DOHH2 (cell line): ENCODE results near the gene MTFP1.

Experiments
- H3F3A ChIP-seq: fragments of 200-600 bp; sonication (generic), shearing (Covaris generic); 2 replicates; pipeline ENCODE4 v1.6.0; 2016; ENCODE audit warnings: antibody characterized with exemption, mild to moderate bottlenecking; ENCODE audit not compliant: control insufficient read depth, insufficient read depth
- H3K27ac ChIP-seq: fragments of 200-600 bp; sonication (generic); 2 replicates; pipeline ENCODE4 v1.5.1; 2014; ENCODE audit warnings: low read depth, mild to moderate bottlenecking, low read length, moderate library complexity
- H3K27me3 ChIP-seq: fragments of 200-600 bp; sonication (generic); 2 replicates; pipeline ENCODE4 v1.6.1; 2014; ENCODE audit warnings: mild to moderate bottlenecking, low read length, mixed read lengths; ENCODE audit not compliant: control insufficient read depth
- H3K36me3 ChIP-seq: fragments of 200-600 bp; sonication (generic); 2 replicates; pipeline ENCODE4 v1.6.1; 2014; ENCODE audit warnings: mild to moderate bottlenecking, low read length, moderate library complexity, mixed read lengths; ENCODE audit not compliant: control insufficient read depth
- H3K4me1 ChIP-seq: fragments of 200-600 bp; sonication (generic); 2 replicates; pipeline ENCODE4 v1.6.1; 2014; ENCODE audit warnings: mild to moderate bottlenecking, low read length, mixed read lengths; ENCODE audit not compliant: control insufficient read depth
- H3K4me2 ChIP-seq: fragments of 200-600 bp; sonication (generic); 2 replicates; pipeline ENCODE4 v1.6.0; 2014; ENCODE audit warnings: mild to moderate bottlenecking, low read length, moderate library complexity
- H3K4me3 ChIP-seq: fragments of 200-600 bp; sonication (generic); 2 replicates; pipeline ENCODE4 v1.5.1; 2014; ENCODE audit warnings: mild to moderate bottlenecking, low read length, mixed read lengths
- H3K79me2 ChIP-seq: fragments of 200-600 bp; sonication (generic); 2 replicates; pipeline ENCODE4 v1.6.1; 2014; ENCODE audit warnings: mild to moderate bottlenecking, low read length, mixed read lengths; ENCODE audit not compliant: control insufficient read depth
- H3K9me2 ChIP-seq: fragments of 200-600 bp; sonication (generic); replicated peaks from 2 replicates; pipeline ENCODE4 v1.6.1; 2014; ENCODE audit warnings: mild to moderate bottlenecking, low read length, mixed read lengths; ENCODE audit not compliant: control insufficient read depth
- H3K9me3 ChIP-seq: fragments of 200-600 bp; sonication (generic); 2 replicates; pipeline ENCODE4 v1.6.1; 2014; ENCODE audit warnings: antibody characterized with exemption, low read length, mixed read lengths; ENCODE audit not compliant: control insufficient read depth, insufficient read depth
- H4K20me1 ChIP-seq: fragments of 200-600 bp; sonication (generic); 2 replicates; pipeline ENCODE4 v1.6.0; 2014; ENCODE audit warnings: low read depth, mild to moderate bottlenecking, antibody characterized with exemption, low read length, moderate library complexity; ENCODE audit not compliant: control insufficient read depth, insufficient read depth
- EZH2phosphoT487 ChIP-seq: fragments of 200-600 bp; sonication (generic); IDR thresholded peaks from 2 replicates; pipeline ENCODE4 v1.6.1; 2017; ENCODE audit warnings: borderline replicate concordance, mild to moderate bottlenecking, antibody characterized with exemption, low read length, moderate library complexity, mixed read lengths
- TF ChIP-seq, protein P1 (sequence below): fragments of 200-600 bp; sonication (generic); IDR thresholded peaks from one replicate; pipeline ENCODE4 v1.5.1; 2014; ENCODE audit warnings: antibody characterized with exemption, mild to moderate bottlenecking, low read depth, low read length; ENCODE audit not compliant: poor library complexity, severe bottlenecking

Gene MTFP1

DNA sequence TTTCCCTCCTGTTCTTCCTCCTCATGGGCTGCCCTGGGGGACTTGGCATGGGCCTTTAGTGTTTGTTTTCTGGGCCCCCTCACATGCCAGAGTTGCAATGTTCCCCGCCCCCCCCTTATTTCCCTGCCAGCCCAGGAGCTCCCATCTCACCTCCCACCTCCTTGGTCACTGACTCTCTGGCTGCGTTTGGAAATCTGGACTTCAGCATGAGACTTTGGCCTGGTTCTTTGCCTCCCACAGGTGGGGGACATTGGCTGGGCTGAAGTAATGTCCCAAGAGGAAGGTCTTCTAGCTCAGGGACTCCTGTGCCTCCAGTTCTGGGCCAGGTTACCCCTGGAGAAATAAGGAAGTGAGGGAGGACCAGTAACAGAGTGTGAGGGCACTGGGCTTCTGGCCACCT, 7.0 kb downstream of the MTFP1 start:
- H3F3A ChIP-seq: peaks cover 14% of the 10 kb centered on the region
- H3K79me2 ChIP-seq: peaks cover under 1% of the 10 kb centered on the region; the same call in 1 of the 2 replicates
- H3K4me3 ChIP-seq: no peak overlapping the region
- H3K4me2 ChIP-seq: no peak overlapping the region
- H3K27ac ChIP-seq: no peak overlapping the region
- peaks cover 38% of the 10 kb centered on the region for H3K36me3 ChIP-seq
- H3K27me3 ChIP-seq: no peaks in the 10 kb centered on the region
- H3K9me2 ChIP-seq: no peaks in the 10 kb centered on the region
- H4K20me1 ChIP-seq: 0 out of 2 replicates have a peak, but pooled peaks cover under 1% of the 10 kb centered on the region
- H3K4me1 ChIP-seq: peaks cover 25% of the 10 kb centered on the region
- TF ChIP-seq EZH2phosphoT487: no peak
- TF ChIP-seq, protein P1, sequence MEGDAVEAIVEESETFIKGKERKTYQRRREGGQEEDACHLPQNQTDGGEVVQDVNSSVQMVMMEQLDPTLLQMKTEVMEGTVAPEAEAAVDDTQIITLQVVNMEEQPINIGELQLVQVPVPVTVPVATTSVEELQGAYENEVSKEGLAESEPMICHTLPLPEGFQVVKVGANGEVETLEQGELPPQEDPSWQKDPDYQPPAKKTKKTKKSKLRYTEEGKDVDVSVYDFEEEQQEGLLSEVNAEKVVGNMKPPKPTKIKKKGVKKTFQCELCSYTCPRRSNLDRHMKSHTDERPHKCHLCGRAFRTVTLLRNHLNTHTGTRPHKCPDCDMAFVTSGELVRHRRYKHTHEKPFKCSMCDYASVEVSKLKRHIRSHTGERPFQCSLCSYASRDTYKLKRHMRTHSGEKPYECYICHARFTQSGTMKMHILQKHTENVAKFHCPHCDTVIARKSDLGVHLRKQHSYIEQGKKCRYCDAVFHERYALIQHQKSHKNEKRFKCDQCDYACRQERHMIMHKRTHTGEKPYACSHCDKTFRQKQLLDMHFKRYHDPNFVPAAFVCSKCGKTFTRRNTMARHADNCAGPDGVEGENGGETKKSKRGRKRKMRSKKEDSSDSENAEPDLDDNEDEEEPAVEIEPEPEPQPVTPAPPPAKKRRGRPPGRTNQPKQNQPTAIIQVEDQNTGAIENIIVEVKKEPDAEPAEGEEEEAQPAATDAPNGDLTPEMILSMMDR: no peak
- H3K9me3 ChIP-seq: peaks cover 4% of the 10 kb centered on the region; the same call in 1 of the 2 replicates

- no peak overlapping the region for H3K4me2 ChIP-seq
- no peaks in the 10 kb centered on the region for H4K20me1 ChIP-seq
- H3K27ac ChIP-seq: no peak overlapping the region
- H3K4me3 ChIP-seq: no peak overlapping the region
- no peak for TF ChIP-seq EZH2phosphoT487
- TF ChIP-seq, protein P1: no peak
- peaks cover 4% of the 10 kb centered on the region; the same call in 1 of the 2 replicates for H3K9me3 ChIP-seq
- no peaks in the 10 kb centered on the region for H3K79me2 ChIP-seq
- H3K36me3 ChIP-seq: peaks cover 31% of the 10 kb centered on the region
- peaks cover 14% of the 10 kb centered on the region for H3F3A ChIP-seq
- H3K9me2 ChIP-seq: no peaks in the 10 kb centered on the region
- no peaks in the 10 kb centered on the region for H3K27me3 ChIP-seq
- H3K4me1 ChIP-seq: peaks cover 25% of the 10 kb centered on the region
Observed at GRCh38 chr22:30433227-30433626, 7.7 kb downstream of the MTFP1 start.

DNA sequence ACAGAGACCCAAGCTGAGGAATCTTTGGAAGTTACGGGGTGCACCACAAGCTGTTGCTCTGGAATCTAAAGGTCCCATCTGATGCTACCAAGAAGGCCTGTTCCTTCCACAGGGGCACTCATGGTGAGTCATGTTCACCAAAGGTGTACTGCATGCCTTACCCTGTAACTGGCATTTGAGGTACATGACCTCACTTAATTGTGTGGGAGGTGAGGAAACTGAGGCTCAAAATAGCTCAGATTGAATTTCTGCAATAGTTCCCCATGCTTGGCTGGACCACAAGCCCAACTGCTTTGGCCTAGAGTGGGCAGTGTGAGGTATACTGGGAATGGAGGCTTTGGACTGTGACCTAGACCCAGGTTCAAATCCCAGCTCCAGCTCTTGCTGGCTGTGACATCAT, 8.2 kb downstream of the MTFP1 start:
- Histone ChIP-seq H3K36me3 (peaks cover 25% of the 10 kb centered on the region), H3K9me2 (no peaks in the 10 kb centered on the region), H3K79me2 (no peaks in the 10 kb centered on the region), H3K4me3 (no peak overlapping the region), H3K27me3 (no peaks in the 10 kb centered on the region), H3F3A (peaks cover 14% of the 10 kb centered on the region), H3K27ac (no peak overlapping the region), H3K4me2 (no peak overlapping the region), H3K9me3 (peaks cover 4% of the 10 kb centered on the region; the same call in 1 of the 2 replicates), H3K4me1 (peaks cover 25% of the 10 kb centered on the region), H4K20me1 (no peaks in the 10 kb centered on the region)
- TF ChIP-seq, protein P1: no peak
